GM23248 (cell line): Measurements from ENCODE around the gene FUT8.

Experiments
- EZH2 ChIP-seq: fragments of 200-600 bp; sonication (generic); IDR thresholded peaks from 2 replicates; pipeline ENCODE4 v1.6.1; 2018; ENCODE audit warnings: antibody characterized with exemption, mild to moderate bottlenecking; ENCODE audit not compliant: insufficient read depth, poor library complexity, severe bottlenecking
- EZH2phosphoT487 ChIP-seq: fragments of 200-600 bp; sonication (generic); IDR thresholded peaks from 2 replicates; pipeline ENCODE4 v1.6.1; 2018; ENCODE audit warnings: antibody characterized with exemption, moderate library complexity, mild to moderate bottlenecking, low read depth; ENCODE audit not compliant: insufficient read depth

- TF ChIP-seq EZH2phosphoT487 (no peak), EZH2 (no peak)
Measured at GRCh38 chr14:65444230-65444629, 31.7 kb downstream of the FUT8 start.
